Activated CD8-positive, alpha-beta T cell treated with anti-CD3 and anti-CD28 coated beads for 36 hours (primary cell): ENCODE data around the gene GEMIN5. TPM values are rescaled to one million over a fixed set of nuclear protein-coding genes. Genes with fewer than 3 reads are reported as not detected.

Experiments
- ATAC-seq: fragments of 200-7000 bp; cut with Tn5 transposase; one replicate; pipeline ENCODE4 v1.10.0; 2021; ENCODE audit warnings: mild to moderate bottlenecking, moderate library complexity
- CTCF ChIA-PET: fragments of 350-600 bp; sonication (Branson Sonifier 250); formaldehyde crosslinking; loops from one replicate; lab custom pipeline; 2021; ENCODE audit warnings: antibody characterized with exemption; lab: Charles Lee
- POLR2A ChIA-PET: fragments of 350-600 bp; sonication (Branson Sonifier 250); formaldehyde crosslinking; loops from one replicate; lab custom pipeline; 2021; ENCODE audit warnings: antibody characterized with exemption; lab: Charles Lee
- DNase-seq: peaks from one replicate; pipeline ENCODE4 v3.0.0-alpha.2; 2020
- H3K27ac Mint-ChIP-seq: one replicate; pipeline ENCODE4 v1.8.0; 2021; ENCODE audit warnings: mild to moderate bottlenecking, mixed read lengths
- H3K27me3 Mint-ChIP-seq: one replicate; pipeline ENCODE4 v1.8.0; 2021; ENCODE audit warnings: mixed read lengths
- H3K36me3 Mint-ChIP-seq: one replicate; pipeline ENCODE4 v1.8.0; 2021; ENCODE audit warnings: low read depth, mixed read lengths
- H3K4me1 Mint-ChIP-seq: one replicate; pipeline ENCODE4 v1.8.0; 2021; ENCODE audit warnings: low read depth, mixed read lengths
- H3K4me3 Mint-ChIP-seq: one replicate; pipeline ENCODE4 v1.8.0; 2021; ENCODE audit warnings: mild to moderate bottlenecking, moderate library complexity, mixed read lengths
- H3K9me3 Mint-ChIP-seq: one replicate; pipeline ENCODE4 v1.8.0; 2021; ENCODE audit warnings: mixed read lengths
- intact Hi-C: fragments of 100-400 bp; cut with micrococcal nuclease; formaldehyde crosslinking; loops from one replicate; pipeline ENCODE4 v1.10.0; 2022
- total RNA-seq, 2 experiments: library from RNA; stranded (reverse); gene quantifications; one replicate each; pipeline ENCODE4 v1.2.3, GENCODE V29; 2021
- TF ChIP-seq, protein P1 (sequence below): fragments of 200-600 bp; IDR thresholded peaks from one replicate; pipeline ENCODE4 v1.8.0; 2022; ENCODE audit warnings: antibody characterized with exemption, mild to moderate bottlenecking

The GEMIN5 gene
- total RNA-seq, 2 experiments from 2014 or later = 32.1 to 33.0 TPM

DNA sequence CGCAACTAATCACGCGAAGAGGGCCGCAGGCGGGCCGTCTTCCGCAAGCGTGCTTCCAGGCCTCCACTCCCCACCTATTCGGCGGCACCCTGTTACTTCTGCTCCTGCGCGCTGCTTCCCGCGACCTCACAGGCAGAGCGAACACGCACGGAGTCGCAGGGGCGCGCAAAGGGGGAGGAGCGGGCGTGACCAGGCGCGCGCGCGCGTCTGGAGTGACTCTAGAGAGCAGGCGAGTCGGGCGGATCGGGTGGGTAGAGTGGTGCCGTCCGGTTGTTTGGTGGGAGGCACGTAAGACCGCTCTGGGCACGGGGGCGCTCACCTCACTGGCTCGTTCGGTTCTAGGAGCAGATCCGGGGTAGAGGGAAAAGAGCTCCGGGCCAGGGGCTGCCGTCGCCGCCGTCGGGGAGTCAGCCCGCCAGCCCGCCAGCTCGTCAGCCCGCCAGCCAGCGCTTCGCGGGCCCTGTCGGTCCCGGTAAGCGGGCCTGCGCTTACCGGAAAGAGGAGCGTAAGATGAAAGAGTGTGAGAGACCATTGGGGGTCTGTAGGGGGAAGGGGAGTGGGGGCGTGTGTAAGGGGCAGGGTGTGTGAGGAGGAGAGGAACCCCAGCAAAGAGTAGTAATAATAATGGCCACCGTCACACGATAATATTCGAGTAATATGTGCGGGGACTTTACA, 79.6 kb downstream of the GEMIN5 start, which contains the start of gene CNOT8:
TSS of gene CNOT8 (plus strand) at position 331 of the 675 bp plus-strand sequence. CDS start 4,652 bp downstream, outside the sequence.
- Mint-ChIP-seq H3K4me1 (peaks cover 34% of the 10 kb centered on the region), H3K27ac (peak within 1 kb of the TSS; percentile 96), H3K9me3 (no peaks in the 10 kb centered on the region), H3K36me3 (peaks cover 38% of the 10 kb centered on the region), H3K27me3 (no peaks in the 10 kb centered on the region), H3K4me3 (peak within 1 kb of the TSS; percentile 100)
- intact Hi-C loops = loop anchor here (2.0 kb wide), 1 partner anchor 104 kb away; the partner anchor contains the start of gene LARP1
- TF ChIP-seq, protein P1, sequence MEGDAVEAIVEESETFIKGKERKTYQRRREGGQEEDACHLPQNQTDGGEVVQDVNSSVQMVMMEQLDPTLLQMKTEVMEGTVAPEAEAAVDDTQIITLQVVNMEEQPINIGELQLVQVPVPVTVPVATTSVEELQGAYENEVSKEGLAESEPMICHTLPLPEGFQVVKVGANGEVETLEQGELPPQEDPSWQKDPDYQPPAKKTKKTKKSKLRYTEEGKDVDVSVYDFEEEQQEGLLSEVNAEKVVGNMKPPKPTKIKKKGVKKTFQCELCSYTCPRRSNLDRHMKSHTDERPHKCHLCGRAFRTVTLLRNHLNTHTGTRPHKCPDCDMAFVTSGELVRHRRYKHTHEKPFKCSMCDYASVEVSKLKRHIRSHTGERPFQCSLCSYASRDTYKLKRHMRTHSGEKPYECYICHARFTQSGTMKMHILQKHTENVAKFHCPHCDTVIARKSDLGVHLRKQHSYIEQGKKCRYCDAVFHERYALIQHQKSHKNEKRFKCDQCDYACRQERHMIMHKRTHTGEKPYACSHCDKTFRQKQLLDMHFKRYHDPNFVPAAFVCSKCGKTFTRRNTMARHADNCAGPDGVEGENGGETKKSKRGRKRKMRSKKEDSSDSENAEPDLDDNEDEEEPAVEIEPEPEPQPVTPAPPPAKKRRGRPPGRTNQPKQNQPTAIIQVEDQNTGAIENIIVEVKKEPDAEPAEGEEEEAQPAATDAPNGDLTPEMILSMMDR = no peak
- ChIA-PET CTCF (no interaction called here), POLR2A (interaction anchor here (0.6 to 1.3 kb wide), 3 partner anchors 10 to 91 kb away, joined by 3 to 5 read pairs (median 3); no protein-coding TSS in a partner anchor)
- peak; percentile 99 for DNase-seq
- peak; percentile 86 for ATAC-seq

DNA sequence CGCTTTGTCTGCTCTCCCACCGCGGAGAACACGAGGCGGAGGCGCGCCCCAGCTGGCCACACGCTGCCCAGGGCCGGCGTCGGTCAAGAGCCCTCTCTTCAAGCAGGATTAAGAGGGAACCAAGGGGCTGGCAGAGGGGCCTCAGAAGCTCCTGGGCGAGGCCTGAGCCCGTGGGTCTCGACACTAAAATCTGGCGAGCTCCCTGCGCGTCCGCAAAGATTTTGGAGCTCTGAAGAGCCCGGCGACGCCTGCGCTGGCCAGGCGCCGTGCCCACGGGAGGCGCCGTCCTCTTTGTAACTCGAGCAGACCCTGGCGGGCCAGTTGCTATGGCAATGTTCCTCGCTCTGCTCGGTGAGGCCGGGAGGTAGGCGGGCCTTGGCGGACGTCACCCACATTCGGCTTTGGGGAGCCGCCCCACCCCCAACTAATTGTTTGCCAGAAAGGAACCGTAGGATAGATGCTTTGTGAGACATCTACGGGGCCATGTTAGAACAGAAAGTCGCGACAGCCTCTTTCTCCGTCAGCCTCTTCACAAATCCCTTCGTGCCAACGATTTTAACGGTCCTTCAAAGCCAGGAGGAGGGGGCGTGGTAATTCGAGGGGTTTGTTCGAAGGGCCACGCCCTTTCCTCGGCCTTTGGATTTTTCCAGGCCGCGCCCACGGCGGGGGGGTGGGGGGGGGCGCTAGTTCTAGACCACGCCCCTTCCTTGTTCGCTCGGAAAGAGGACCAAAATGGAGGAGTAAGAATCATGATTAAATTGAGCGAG, 80.3 kb downstream of the GEMIN5 start:
- POLR2A ChIA-PET = interaction anchor here (0.8 to 1.4 kb wide), 6 partner anchors 17 to 143 kb away, joined by 3 to 5 read pairs (median 3); no protein-coding TSS in a partner anchor
- H3K27ac Mint-ChIP-seq = peak overlapping the region; percentile 96
- peaks cover 32% of the 10 kb centered on the region for H3K36me3 Mint-ChIP-seq
- no peaks in the 10 kb centered on the region for H3K9me3 Mint-ChIP-seq
- peak overlapping the region; percentile 100 for H3K4me3 Mint-ChIP-seq
- TF ChIP-seq, protein P1 = no peak
- no peaks in the 10 kb centered on the region for H3K27me3 Mint-ChIP-seq
- ATAC-seq = peak; percentile 59
- intact Hi-C loops = loop anchor here (2.0 kb wide), 1 partner anchor 103 kb away; the partner anchor contains the start of gene LARP1
- CTCF ChIA-PET = interaction anchor here (1.0 to 1.5 kb wide), 3 partner anchors 21 to 210 kb away, joined by 3 to 5 read pairs (median 3); no protein-coding TSS in a partner anchor
- H3K4me1 Mint-ChIP-seq = peaks cover 28% of the 10 kb centered on the region
- peak; percentile 90 for DNase-seq

DNA sequence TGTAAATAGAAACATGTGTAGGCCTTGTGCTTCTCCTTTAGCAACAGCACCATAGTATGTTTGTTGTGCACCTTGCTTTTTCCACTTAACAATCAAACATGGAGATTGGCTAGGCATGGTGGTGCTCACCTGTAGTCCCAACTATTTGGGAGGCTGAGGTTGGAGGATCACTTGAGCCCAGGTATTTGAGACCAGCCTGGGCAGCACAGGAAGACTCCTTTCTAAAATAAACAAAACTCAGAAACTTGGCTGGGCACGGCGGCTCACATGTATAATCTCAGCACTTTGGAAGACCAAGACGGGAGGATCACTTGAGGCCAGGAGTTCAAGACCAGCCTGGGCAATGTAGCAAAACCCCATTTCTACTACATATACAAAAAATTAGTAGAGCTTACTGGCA, 86.7 kb downstream of the GEMIN5 start:
- DNase-seq (no peak), ATAC-seq (no peak)
- no peak overlapping the region for H3K4me3 Mint-ChIP-seq
- H3K4me1 Mint-ChIP-seq = peaks cover 14% of the 10 kb centered on the region
- POLR2A ChIA-PET = interaction anchor here (0.7 to 1.1 kb wide), 2 partner anchors 49 to 74 kb away, joined by 3 read pairs; no protein-coding TSS in a partner anchor
- no peaks in the 10 kb centered on the region for H3K36me3 Mint-ChIP-seq
- no peak overlapping the region for H3K27ac Mint-ChIP-seq
- CTCF ChIA-PET = interaction anchor here (1.5 to 1.7 kb wide), 2 partner anchors 201 to 331 kb away, joined by 3 to 4 read pairs; no protein-coding TSS in a partner anchor
- TF ChIP-seq, protein P1 = no peak
- intact Hi-C loops = no loop called here
- H3K27me3 Mint-ChIP-seq = no peaks in the 10 kb centered on the region
- no peaks in the 10 kb centered on the region for H3K9me3 Mint-ChIP-seq

DNA sequence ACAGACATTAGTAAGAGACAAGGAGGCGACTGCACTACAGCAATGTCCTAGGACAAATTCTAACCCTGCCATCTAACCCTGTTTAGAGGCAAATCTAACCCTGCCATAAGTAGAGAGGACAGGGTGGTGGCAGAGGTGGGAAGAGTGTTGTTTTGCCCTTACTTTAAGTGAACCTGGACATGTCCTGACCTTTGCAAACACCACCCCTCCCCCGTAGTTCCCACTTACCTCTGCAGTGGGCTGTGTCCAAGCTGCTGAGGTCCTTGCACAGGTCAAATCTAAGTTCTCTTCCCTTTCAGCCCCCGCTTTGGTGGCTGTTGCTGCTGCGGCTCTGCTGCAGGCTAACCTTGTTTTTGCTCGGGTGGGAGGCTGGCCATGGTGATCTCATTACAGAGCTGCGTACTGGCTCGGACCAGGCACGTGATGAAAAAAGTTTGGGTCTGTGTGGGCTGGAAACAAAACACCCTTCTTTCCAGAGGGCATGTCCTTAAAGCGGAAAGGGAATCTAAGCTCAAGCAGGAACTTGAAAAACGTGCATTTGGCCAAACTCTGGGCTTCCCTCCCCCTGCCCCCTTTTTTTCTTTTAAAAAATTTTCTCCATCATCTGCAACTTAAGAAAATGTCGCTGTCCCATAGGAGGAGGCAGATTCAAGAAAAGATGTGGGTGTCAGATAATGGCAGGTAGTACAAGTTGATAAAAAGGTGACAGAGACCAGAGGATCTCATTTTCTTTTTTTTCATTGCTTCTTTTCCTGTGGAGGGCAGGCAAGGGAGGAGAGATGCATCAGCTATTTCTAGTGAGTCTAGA, 87.6 kb downstream of the GEMIN5 start, which contains the start of gene FAXDC2:
TSS of gene FAXDC2 (minus strand) at position 349 of the 808 bp plus-strand sequence. CDS start 12,425 bp downstream, outside the sequence.
- no peaks in the 10 kb centered on the region for H3K9me3 Mint-ChIP-seq
- peaks cover 2% of the 10 kb centered on the region for H3K36me3 Mint-ChIP-seq
- ChIA-PET CTCF (interaction anchor here (1.5 to 1.7 kb wide), 2 partner anchors 200 to 330 kb away, joined by 3 to 4 read pairs; no protein-coding TSS in a partner anchor), POLR2A (interaction anchor here (0.7 to 1.1 kb wide), 3 partner anchors 48 to 75 kb away, joined by 3 read pairs; no protein-coding TSS in a partner anchor)
- DNase-seq (no peak), ATAC-seq (no peak)
- H3K4me3 Mint-ChIP-seq = no peak within 1 kb of the TSS
- no peaks in the 10 kb centered on the region for H3K27me3 Mint-ChIP-seq
- H3K27ac Mint-ChIP-seq = no peak within 1 kb of the TSS
- peaks cover 14% of the 10 kb centered on the region for H3K4me1 Mint-ChIP-seq
- intact Hi-C loops = no loop called here
- TF ChIP-seq, protein P1 = no peak
